K562 (cell line): ENCODE results near the gene DCP2. TPM values are rescaled to one million over a fixed set of nuclear protein-coding genes. Genes with fewer than 3 reads are reported as not detected.

ENCODE experiments used
- ATF1 ChIP-seq, 2 experiments: fragments of 450-650 bp in 1 of 2; IDR thresholded peaks; 2 replicates each; pipeline ENCODE4 v1.6.1; 2016; ENCODE audit warnings: missing compliant biosample characterization in 1 of 2, missing genetic modification characterization in 1 of 2
- CBFA2T2 ChIP-seq: fragments of 450-650 bp; conservative IDR thresholded peaks from 2 replicates; pipeline ENCODE4 v1.6.1; 2017; ENCODE audit warnings: mild to moderate bottlenecking
- CHCHD3 ChIP-seq: fragments of 250-450 bp; sonication (Bioruptor Pico); IDR thresholded peaks from 2 replicates; pipeline ENCODE4 v2.1.2; 2022; ENCODE audit warnings: mild to moderate bottlenecking
- DACH1 ChIP-seq: fragments of 450-650 bp; IDR thresholded peaks from 2 replicates; pipeline ENCODE4 v1.6.1; 2018; ENCODE audit not compliant: partially characterized antibody
- EGR1 ChIP-seq: fragments of 450-650 bp; conservative IDR thresholded peaks from 2 replicates; pipeline ENCODE4 v1.6.1; 2017; ENCODE audit warnings: mild to moderate bottlenecking
- FOSL1 ChIP-seq: fragments of 200-800 bp; sonication (Bioruptor generic); conservative IDR thresholded peaks from 2 replicates; pipeline ENCODE4 v1.6.1; 2016; ENCODE audit warnings: missing genetic modification characterization, missing compliant biosample characterization
- NFYB ChIP-seq: IDR thresholded peaks from 2 replicates; pipeline ENCODE4 v1.6.1; 2011; ENCODE audit warnings: mild to moderate bottlenecking, moderate library complexity; ENCODE audit not compliant: insufficient read length; ENCODE audit errors: extremely low read depth
- PHB ChIP-seq: fragments of 250-450 bp; sonication (Bioruptor Pico); IDR thresholded peaks from 2 replicates; pipeline ENCODE4 v1.5.0; 2021
- PRMT5 ChIP-seq: sonication (generic); formaldehyde crosslinking; IDR thresholded peaks from 2 replicates; pipeline ENCODE4 v1.5.0; 2020; ENCODE audit warnings: missing genetic modification reagents
- RBM15 ChIP-seq: fragments of 200-400 bp; formaldehyde crosslinking; IDR thresholded peaks from 2 replicates; pipeline ENCODE4 v1.6.1; 2018; ENCODE audit warnings: mild to moderate bottlenecking, low read length, moderate library complexity; ENCODE audit not compliant: insufficient read depth
- TAL1 ChIP-seq: fragments of 450-650 bp; IDR thresholded peaks from 2 replicates; pipeline ENCODE4 v1.6.1; 2016; ENCODE audit warnings: mild to moderate bottlenecking
- TOE1 ChIP-seq, 2 experiments: fragments of 450-650 bp in 1 of 2; sonication (generic) in 1 of 2; formaldehyde crosslinking in 1 of 2; IDR thresholded peaks; 2 replicates each; pipeline versions ENCODE4 v1.7.1 to v1.8.0; 2016 to 2022; ENCODE audit warnings: borderline replicate concordance in 2 of 2, mild to moderate bottlenecking in 2 of 2, antibody characterized with exemption in 1 of 2, inconsistent platforms in 1 of 2, low read depth in 1 of 2, missing genetic modification reagents in 1 of 2, moderate library complexity in 1 of 2
- ZNF384 ChIP-seq: IDR thresholded peaks from 2 replicates; pipeline ENCODE4 v1.6.1; 2012; ENCODE audit warnings: low read depth, low read length, improper control_type of control experiment
- ZNF589 ChIP-seq: fragments of 200-800 bp; sonication (Bioruptor generic); IDR thresholded peaks from 2 replicates; pipeline ENCODE4 v1.6.1; 2016; ENCODE audit warnings: low read depth, missing genetic modification characterization, missing compliant biosample characterization
- polyA plus RNA-seq, 8 experiments: library from polyadenylated mRNA; depleted of rRNA in 4 of 8; stranded (reverse) in 5 of 8; unstranded in 3 of 8; fragments of >200 nt; fragmentation: Nextera tagmentation in 2 of 8; fragmentation: Illumina TruSeq in 1 of 8; extraction: Ambion mirVana in 2 of 8; extraction: Trizol in 1 of 8; gene quantifications; 2 replicates each; pipeline versions ENCODE4 v1.2.1 to v1.2.3, GENCODE V29; 2011 to 2014; ENCODE audit warnings: inconsistent platforms in 1 of 8, missing spikeins in 1 of 8
- total RNA-seq, 7 experiments: library from RNA; depleted of rRNA in 6 of 7; stranded (reverse); fragments of >200 nt in 6 of 7; fragmentation: Illumina TruSeq in 2 of 7; extraction: Trizol in 2 of 7; gene quantifications; 2 replicates each; pipeline versions ENCODE4 v1.2.1 to v1.2.3, GENCODE V29; 2011 to 2021; ENCODE audit warnings: low replicate concordance in 1 of 7
- TF ChIP-seq, protein P1 (sequence below): fragments of 450-650 bp; formaldehyde crosslinking; IDR thresholded peaks from 2 replicates; pipeline ENCODE4 v1.4.0; 2022; ENCODE audit warnings: missing genetic modification characterization
- TF ChIP-seq, protein P2 (sequence below), 2 experiments: fragments of 450-650 bp; conservative IDR thresholded peaks; 2 replicates each; pipeline ENCODE4 v1.6.1; 2017; ENCODE audit warnings: mild to moderate bottlenecking in 2 of 2, moderate library complexity in 2 of 2

DCP2 gene
- total and polyA plus RNA-seq, 9 of the 15 experiments (the other 6 are each of a cell fraction or from before 2014, with no cell fraction given) = 25.9 to 109 (median 46.7) TPM

DNA sequence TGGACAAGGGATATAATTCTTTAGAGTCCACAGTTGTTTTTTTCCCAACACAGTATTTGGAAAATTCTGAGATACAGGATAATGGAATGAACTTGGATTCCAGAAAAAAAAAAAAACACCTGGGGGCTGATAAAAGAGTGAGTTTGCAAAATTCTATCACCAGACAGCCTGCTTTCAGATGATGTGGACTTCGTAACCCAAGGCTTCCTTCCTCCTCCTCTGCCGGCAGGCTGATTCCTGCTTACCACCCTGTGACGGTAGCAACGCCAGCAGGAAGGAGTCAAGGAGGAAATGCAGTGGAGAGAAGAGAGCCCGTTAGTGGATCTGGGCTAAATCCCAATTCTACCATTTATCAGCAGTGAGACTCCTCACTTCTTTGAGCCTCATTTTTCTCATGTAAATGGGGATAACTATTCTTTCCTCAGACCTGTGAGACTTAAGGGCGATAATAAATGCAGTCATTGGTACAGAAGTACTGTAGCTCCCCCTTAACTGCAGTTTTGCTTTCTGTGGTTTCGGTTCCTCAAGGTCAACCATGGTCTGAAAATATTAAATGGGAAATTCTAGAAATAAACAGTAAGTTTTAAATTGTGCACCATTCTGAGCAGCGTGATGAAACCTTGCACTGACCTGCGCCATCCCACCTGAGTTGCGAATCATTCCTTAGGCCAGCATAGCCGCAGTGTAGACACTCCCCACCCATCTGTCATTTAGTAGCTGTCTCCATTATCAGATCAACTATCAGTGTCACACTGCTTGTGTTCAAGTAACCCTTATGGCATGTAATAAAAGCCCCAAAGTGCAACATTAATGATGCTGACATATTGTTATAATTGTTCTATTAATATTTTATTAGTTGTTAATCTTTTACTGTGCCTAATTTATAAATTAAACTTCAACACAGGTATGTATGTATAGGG is 71.4 kb downstream of the DCP2 start (continued):
- TF ChIP-seq ATF1 (CRISPR knock-in tag; IDR thresholded peaks at IDR 0.05) (no peak), ATF1 (tag; IDR thresholded peaks at IDR 0.05) (peak; percentile 20; the same call in 1 of the 2 replicates), PHB (CRISPR knock-in tag) (no peak), EGR1 (no peak), CBFA2T2 (peak; percentile 45), CHCHD3 (CRISPR knock-in tag) (no peak), PRMT5 (CRISPR knock-in tag) (no peak), NFYB (no peak), TAL1 (peak; percentile 50), ZNF589 (CRISPR knock-in tag) (no peak), RBM15 (no peak), TOE1 (IDR thresholded peaks at IDR 0.05; ENCODE audit: borderline replicate concordance) (no peak; the same call in 1 of the 2 replicates), TOE1 (CRISPR knock-in tag; IDR thresholded peaks at IDR 0.05; ENCODE audit: borderline replicate concordance, low read depth) (no peak), FOSL1 (peak; percentile 14; the same call in 1 of the 2 replicates), ZNF384 (peak; percentile 84), DACH1 (peak; percentile 52)
- TF ChIP-seq, protein P1, sequence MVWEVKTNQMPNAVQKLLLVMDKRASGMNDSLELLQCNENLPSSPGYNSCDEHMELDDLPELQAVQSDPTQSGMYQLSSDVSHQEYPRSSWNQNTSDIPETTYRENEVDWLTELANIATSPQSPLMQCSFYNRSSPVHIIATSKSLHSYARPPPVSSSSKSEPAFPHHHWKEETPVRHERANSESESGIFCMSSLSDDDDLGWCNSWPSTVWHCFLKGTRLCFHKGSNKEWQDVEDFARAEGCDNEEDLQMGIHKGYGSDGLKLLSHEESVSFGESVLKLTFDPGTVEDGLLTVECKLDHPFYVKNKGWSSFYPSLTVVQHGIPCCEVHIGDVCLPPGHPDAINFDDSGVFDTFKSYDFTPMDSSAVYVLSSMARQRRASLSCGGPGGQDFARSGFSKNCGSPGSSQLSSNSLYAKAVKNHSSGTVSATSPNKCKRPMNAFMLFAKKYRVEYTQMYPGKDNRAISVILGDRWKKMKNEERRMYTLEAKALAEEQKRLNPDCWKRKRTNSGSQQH (CRISPR knock-in tag) = no peak
- TF ChIP-seq, protein P2, sequence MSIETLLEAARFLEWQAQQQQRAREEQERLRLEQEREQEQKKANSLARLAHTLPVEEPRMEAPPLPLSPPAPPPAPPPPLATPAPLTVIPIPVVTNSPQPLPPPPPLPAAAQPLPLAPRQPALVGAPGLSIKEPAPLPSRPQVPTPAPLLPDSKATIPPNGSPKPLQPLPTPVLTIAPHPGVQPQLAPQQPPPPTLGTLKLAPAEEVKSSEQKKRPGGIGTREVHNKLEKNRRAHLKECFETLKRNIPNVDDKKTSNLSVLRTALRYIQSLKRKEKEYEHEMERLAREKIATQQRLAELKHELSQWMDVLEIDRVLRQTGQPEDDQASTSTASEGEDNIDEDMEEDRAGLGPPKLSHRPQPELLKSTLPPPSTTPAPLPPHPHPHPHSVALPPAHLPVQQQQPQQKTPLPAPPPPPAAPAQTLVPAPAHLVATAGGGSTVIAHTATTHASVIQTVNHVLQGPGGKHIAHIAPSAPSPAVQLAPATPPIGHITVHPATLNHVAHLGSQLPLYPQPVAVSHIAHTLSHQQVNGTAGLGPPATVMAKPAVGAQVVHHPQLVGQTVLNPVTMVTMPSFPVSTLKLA (conservative IDR thresholded peaks at IDR 0.05) = no peak
- TF ChIP-seq, all 486 proteins: peak for 33
